ENCODE results near the gene EMILIN2.

DNA sequence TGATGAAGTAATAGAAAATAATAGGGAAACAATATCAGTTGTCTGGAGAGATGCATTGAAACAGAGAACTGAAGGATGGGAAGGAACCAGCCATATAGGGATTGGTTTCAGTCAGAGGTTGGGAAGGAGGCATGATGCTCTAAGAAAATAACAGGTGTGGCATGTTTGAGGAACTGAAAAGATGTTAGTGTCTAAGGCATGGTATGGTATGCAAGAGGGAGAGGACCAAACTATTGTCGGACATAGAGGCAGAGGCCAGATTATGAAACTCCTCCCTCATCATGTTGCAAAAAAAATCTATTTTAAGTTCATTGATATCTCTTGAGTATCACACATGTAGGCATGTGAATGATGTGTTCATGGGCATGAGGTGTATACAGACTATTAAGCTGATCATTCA, 48.9 kb upstream of the EMILIN2 start:
- no peak for TF ChIP-seq POLR2A (IDR thresholded peaks at IDR 0.05; ENCODE audit: extremely low read depth, insufficient read length)
- TF ChIP-seq, protein P1, sequence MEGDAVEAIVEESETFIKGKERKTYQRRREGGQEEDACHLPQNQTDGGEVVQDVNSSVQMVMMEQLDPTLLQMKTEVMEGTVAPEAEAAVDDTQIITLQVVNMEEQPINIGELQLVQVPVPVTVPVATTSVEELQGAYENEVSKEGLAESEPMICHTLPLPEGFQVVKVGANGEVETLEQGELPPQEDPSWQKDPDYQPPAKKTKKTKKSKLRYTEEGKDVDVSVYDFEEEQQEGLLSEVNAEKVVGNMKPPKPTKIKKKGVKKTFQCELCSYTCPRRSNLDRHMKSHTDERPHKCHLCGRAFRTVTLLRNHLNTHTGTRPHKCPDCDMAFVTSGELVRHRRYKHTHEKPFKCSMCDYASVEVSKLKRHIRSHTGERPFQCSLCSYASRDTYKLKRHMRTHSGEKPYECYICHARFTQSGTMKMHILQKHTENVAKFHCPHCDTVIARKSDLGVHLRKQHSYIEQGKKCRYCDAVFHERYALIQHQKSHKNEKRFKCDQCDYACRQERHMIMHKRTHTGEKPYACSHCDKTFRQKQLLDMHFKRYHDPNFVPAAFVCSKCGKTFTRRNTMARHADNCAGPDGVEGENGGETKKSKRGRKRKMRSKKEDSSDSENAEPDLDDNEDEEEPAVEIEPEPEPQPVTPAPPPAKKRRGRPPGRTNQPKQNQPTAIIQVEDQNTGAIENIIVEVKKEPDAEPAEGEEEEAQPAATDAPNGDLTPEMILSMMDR (IDR thresholded peaks at IDR 0.05; ENCODE audit: low read depth, low read length), result no peak
